GM23248 (cell line): ENCODE measurements around the gene BCAP31. TPM values are rescaled to one million over a fixed set of nuclear protein-coding genes. Genes with fewer than 3 reads are reported as not detected.
"Not testable (repeated sequence)": the region's sequence is repeated elsewhere in the genome, so short reads cannot be mapped to it uniquely, and the experiment has no call there.

Experiments
- DNase-seq: peaks from one replicate; pipeline ENCODE4 v3.0.0-alpha.2; 2015
- H2AFZ ChIP-seq: fragments of 200-600 bp; sonication (generic); 2 replicates; pipeline ENCODE4 v1.6.1; 2016; ENCODE audit warnings: antibody characterized with exemption
- H3F3A ChIP-seq: fragments of 200-600 bp; sonication (generic); 2 replicates; pipeline ENCODE4 v1.6.1; 2016; ENCODE audit warnings: mild to moderate bottlenecking, antibody characterized with exemption, mixed run types; ENCODE audit not compliant: insufficient read depth
- H3K27ac ChIP-seq: fragments of 200-600 bp; sonication (generic); 2 replicates; pipeline ENCODE4 v1.5.1; 2016; ENCODE audit warnings: mild to moderate bottlenecking
- H3K27me3 ChIP-seq: fragments of 200-600 bp; sonication (generic); replicated peaks from 2 replicates; pipeline ENCODE4 v1.6.1; 2016; ENCODE audit warnings: mild to moderate bottlenecking; ENCODE audit not compliant: insufficient read depth
- H3K36me3 ChIP-seq: fragments of 200-600 bp; sonication (generic); 2 replicates; pipeline ENCODE4 v1.6.1; 2016; ENCODE audit warnings: low read depth, mild to moderate bottlenecking
- H3K4me1 ChIP-seq: fragments of 200-600 bp; sonication (generic); 2 replicates; pipeline ENCODE4 v1.6.1; 2016; ENCODE audit warnings: mild to moderate bottlenecking; ENCODE audit not compliant: insufficient read depth
- H3K4me2 ChIP-seq: fragments of 200-600 bp; sonication (generic); one replicate; pipeline ENCODE4 v1.6.1; 2016; ENCODE audit warnings: mild to moderate bottlenecking; ENCODE audit not compliant: unreplicated experiment
- H3K4me3 ChIP-seq: fragments of 200-600 bp; sonication (generic); 2 replicates; pipeline ENCODE4 v1.5.1; 2016; ENCODE audit warnings: mild to moderate bottlenecking
- H3K79me2 ChIP-seq: fragments of 200-600 bp; sonication (generic); 2 replicates; pipeline ENCODE4 v1.6.1; 2016; ENCODE audit warnings: mild to moderate bottlenecking; ENCODE audit not compliant: insufficient read depth
- H3K9ac ChIP-seq: fragments of 200-600 bp; sonication (generic); 2 replicates; pipeline ENCODE4 v1.6.1; 2016; ENCODE audit warnings: mild to moderate bottlenecking
- H3K9me2 ChIP-seq: fragments of 200-600 bp; sonication (generic); 2 replicates; pipeline ENCODE4 v1.6.1; 2016; ENCODE audit warnings: mixed run types, mild to moderate bottlenecking, moderate library complexity; ENCODE audit not compliant: insufficient read depth
- H3K9me3 ChIP-seq: fragments of 200-600 bp; sonication (generic); one replicate; pipeline ENCODE4 v1.6.1; 2017; ENCODE audit warnings: low read depth
- H4K20me1 ChIP-seq: fragments of 200-600 bp; sonication (generic); 2 replicates; pipeline ENCODE4 v1.6.0; 2016; ENCODE audit not compliant: insufficient read depth
- EZH2 ChIP-seq: fragments of 200-600 bp; sonication (generic); IDR thresholded peaks from 2 replicates; pipeline ENCODE4 v1.6.1; 2018; ENCODE audit warnings: antibody characterized with exemption, mild to moderate bottlenecking; ENCODE audit not compliant: insufficient read depth, poor library complexity, severe bottlenecking
- EZH2phosphoT487 ChIP-seq: fragments of 200-600 bp; sonication (generic); IDR thresholded peaks from 2 replicates; pipeline ENCODE4 v1.6.1; 2018; ENCODE audit warnings: antibody characterized with exemption, moderate library complexity, mild to moderate bottlenecking, low read depth; ENCODE audit not compliant: insufficient read depth
- WGBS, 2 experiments: methylation state at CpG; one replicate each; pipeline ENCODE4 v1.1.6; 2015 to 2017; ENCODE audit warnings: low lambda C conversion rate in 2 of 2, low coverage in 1 of 2; ENCODE audit errors: missing lambda C conversion rate in 2 of 2; 5-methylcytosine and 5-hydroxymethylcytosine counted together
- in situ Hi-C: fragments of 300-500 bp; cut with MboI; formaldehyde crosslinking; loops from 2 replicates; pipeline ENCODE4 v1.15.0; 2020
- polyA plus RNA-seq: library from polyadenylated mRNA; unstranded; fragments of >200 nt; fragmentation: Nextera tagmentation; extraction: Ambion mirVana; gene quantifications from 2 replicates; pipeline ENCODE4 v1.2.1, GENCODE V29; 2016
- total RNA-seq: library from RNA; depleted of rRNA; stranded (reverse); fragments of >200 nt; shearing (Covaris generic); gene quantifications from 2 replicates; pipeline ENCODE4 v1.2.3, GENCODE V29; 2014

Gene BCAP31
- total and polyA plus RNA-seq, 2 experiments from 2014 or later, result 180 to 317 TPM

- Histone ChIP-seq H3K27ac (no peak overlapping the region), H2AFZ (no peak overlapping the region), H3K9me3 (no peaks in the 10 kb centered on the region), H3K27me3 (no peaks in the 10 kb centered on the region), H3K9me2 (no peaks in the 10 kb centered on the region), H3K36me3 (no peaks in the 10 kb centered on the region), H3F3A (no peaks in the 10 kb centered on the region), H3K9ac (no peak overlapping the region), H4K20me1 (no peaks in the 10 kb centered on the region), H3K79me2 (0 out of 2 replicates have a peak, but pooled peaks cover 5% of the 10 kb centered on the region), H3K4me1 (no peaks in the 10 kb centered on the region), H3K4me2 (no peak overlapping the region), H3K4me3 (no peak overlapping the region)
- TF ChIP-seq EZH2 (no peak), EZH2phosphoT487 (no peak)
- WGBS, 2 experiments, result 78 to 91% methylated on average over 16 to 17 of the region's 27 CpGs
- in situ Hi-C loops, result no loop called here
- no peak for DNase-seq
These were observed 14.2 kb downstream of the BCAP31 start for GRCh38 chrX:153709726-153710674.

- WGBS, 2 experiments, result 27 to 35% methylated on average over 6 to 13 of the region's 13 CpGs
- H3K9me3 ChIP-seq, result no peaks in the 10 kb centered on the region
- no peak overlapping the region for H3K4me2 ChIP-seq
- no peaks in the 10 kb centered on the region for H3K27me3 ChIP-seq
- H3K79me2 ChIP-seq, result 0 out of 2 replicates have a peak, but pooled peaks cover 5% of the 10 kb centered on the region
- no peak overlapping the region for H3K9ac ChIP-seq
- no peaks in the 10 kb centered on the region for H3K9me2 ChIP-seq
- H3K4me3 ChIP-seq, result no peak overlapping the region
- H4K20me1 ChIP-seq, result no peaks in the 10 kb centered on the region
- no peak overlapping the region for H2AFZ ChIP-seq
- H3F3A ChIP-seq, result no peaks in the 10 kb centered on the region
- no peaks in the 10 kb centered on the region for H3K36me3 ChIP-seq
- no peaks in the 10 kb centered on the region for H3K4me1 ChIP-seq
- TF ChIP-seq EZH2phosphoT487, result no peak
- TF ChIP-seq EZH2, result no peak
- peak; percentile 79 for DNase-seq
- in situ Hi-C loops, result no loop called here
- no peak overlapping the region for H3K27ac ChIP-seq
These were observed 15.8 kb downstream of the BCAP31 start for GRCh38 chrX:153708415-153708814.

- H3K9ac ChIP-seq, result no peak overlapping the region
- no peaks in the 10 kb centered on the region for H3K27me3 ChIP-seq
- H3K9me2 ChIP-seq, result no peaks in the 10 kb centered on the region
- WGBS, 2 experiments, result 98% methylated on average over 5 to 6 of the region's 6 CpGs
- no peak overlapping the region for H3K4me2 ChIP-seq
- no peak for DNase-seq
- H3K36me3 ChIP-seq, result no peaks in the 10 kb centered on the region
- no peak overlapping the region for H3K4me3 ChIP-seq
- H3K79me2 ChIP-seq, result 0 out of 2 replicates have a peak, but pooled peaks cover 5% of the 10 kb centered on the region
- no peaks in the 10 kb centered on the region for H3F3A ChIP-seq
- H4K20me1 ChIP-seq, result no peaks in the 10 kb centered on the region
- no peaks in the 10 kb centered on the region for H3K4me1 ChIP-seq
- TF ChIP-seq EZH2 (no peak), EZH2phosphoT487 (no peak)
- no peaks in the 10 kb centered on the region for H3K9me3 ChIP-seq
- no peak overlapping the region for H3K27ac ChIP-seq
- in situ Hi-C loops, result no loop called here
- H2AFZ ChIP-seq, result no peak overlapping the region
These were observed 16.8 kb downstream of the BCAP31 start for GRCh38 chrX:153707406-153707805.

GRCh38 chrX:153706799-153707198, 17.4 kb downstream of the BCAP31 start:
- no peaks in the 10 kb centered on the region for H3K9me3 ChIP-seq
- no peaks in the 10 kb centered on the region for H3K9me2 ChIP-seq
- in situ Hi-C loops, result no loop called here
- TF ChIP-seq EZH2phosphoT487 (no peak), EZH2 (no peak)
- H3K4me3 ChIP-seq, result no peak overlapping the region
- no peak overlapping the region for H2AFZ ChIP-seq
- WGBS, 2 experiments, result 97 to 98% methylated on average over 7 to 8 of the region's 9 CpGs
- H3F3A ChIP-seq, result no peaks in the 10 kb centered on the region
- 0 out of 2 replicates have a peak, but pooled peaks cover 5% of the 10 kb centered on the region for H3K79me2 ChIP-seq
- no peak overlapping the region for H3K27ac ChIP-seq
- H3K4me2 ChIP-seq, result no peak overlapping the region
- no peaks in the 10 kb centered on the region for H3K4me1 ChIP-seq
- H3K27me3 ChIP-seq, result no peaks in the 10 kb centered on the region
- H4K20me1 ChIP-seq, result no peaks in the 10 kb centered on the region
- no peaks in the 10 kb centered on the region for H3K36me3 ChIP-seq
- DNase-seq, result no peak
- H3K9ac ChIP-seq, result no peak overlapping the region

- in situ Hi-C loops, result not testable (repeated sequence)
These were observed 18.7 kb downstream of the BCAP31 start for GRCh38 chrX:153705403-153706060.

GRCh38 chrX:153704631-153705402, 19.4 kb downstream of the BCAP31 start:
- H3K9me2 ChIP-seq, H3K4me2 ChIP-seq, H3K27ac ChIP-seq, H2AFZ ChIP-seq, H3K4me1 ChIP-seq, H3K4me3 ChIP-seq, H3K9ac ChIP-seq, DNase-seq, H3K9me3 ChIP-seq, in situ Hi-C loops, H4K20me1 ChIP-seq, H3K36me3 ChIP-seq, H3F3A ChIP-seq, H3K79me2 ChIP-seq, H3K27me3 ChIP-seq: not testable (repeated sequence)
- 85 to 89% methylated on average over 7 to 11 of the region's 12 CpGs for WGBS, 2 experiments

More at GRCh38 chrX:153705403-153706060, 18.7 kb downstream of the BCAP31 start:
- H3F3A ChIP-seq, DNase-seq, H3K36me3 ChIP-seq, H3K4me2 ChIP-seq, H3K9ac ChIP-seq, H3K4me1 ChIP-seq, H3K9me3 ChIP-seq, H3K4me3 ChIP-seq, H3K27me3 ChIP-seq, H2AFZ ChIP-seq, H4K20me1 ChIP-seq, H3K9me2 ChIP-seq, H3K79me2 ChIP-seq, H3K27ac ChIP-seq: not testable (repeated sequence)
- 96 to 100% methylated on average over 5 to 15 of the region's 18 CpGs for WGBS, 2 experiments
